C4-2B (cell line): ENCODE measurements around the gene NUCKS1.

Source experiments
- ZFX ChIP-seq: fragments of 450-650 bp; IDR thresholded peaks from 2 replicates; pipeline ENCODE4 v1.6.1; 2017
- TF ChIP-seq, protein P1 (sequence below): fragments of 450-650 bp; conservative IDR thresholded peaks from 2 replicates; pipeline ENCODE4 v1.5.1; 2017; ENCODE audit warnings: mild to moderate bottlenecking

DNA sequence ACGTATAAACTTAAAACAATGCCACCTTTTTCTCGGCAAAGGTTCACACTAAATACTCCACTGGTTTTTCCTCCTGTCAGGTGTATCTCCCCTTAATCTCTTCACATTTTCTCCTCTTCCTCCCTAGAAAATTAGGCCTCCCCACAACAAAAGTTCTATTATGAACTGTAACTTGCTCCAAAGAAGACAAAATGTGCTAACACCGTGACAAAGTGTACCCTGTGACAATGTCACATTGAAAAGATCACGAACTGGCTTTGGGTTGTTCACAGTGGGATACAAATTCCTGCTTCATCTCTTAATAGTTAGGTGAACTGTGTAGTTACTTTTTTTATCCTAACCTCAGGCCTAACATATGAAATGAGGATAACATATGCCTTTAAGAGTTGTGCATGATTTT, 6.0 kb downstream of the NUCKS1 start:
- TF ChIP-seq, protein P1, sequence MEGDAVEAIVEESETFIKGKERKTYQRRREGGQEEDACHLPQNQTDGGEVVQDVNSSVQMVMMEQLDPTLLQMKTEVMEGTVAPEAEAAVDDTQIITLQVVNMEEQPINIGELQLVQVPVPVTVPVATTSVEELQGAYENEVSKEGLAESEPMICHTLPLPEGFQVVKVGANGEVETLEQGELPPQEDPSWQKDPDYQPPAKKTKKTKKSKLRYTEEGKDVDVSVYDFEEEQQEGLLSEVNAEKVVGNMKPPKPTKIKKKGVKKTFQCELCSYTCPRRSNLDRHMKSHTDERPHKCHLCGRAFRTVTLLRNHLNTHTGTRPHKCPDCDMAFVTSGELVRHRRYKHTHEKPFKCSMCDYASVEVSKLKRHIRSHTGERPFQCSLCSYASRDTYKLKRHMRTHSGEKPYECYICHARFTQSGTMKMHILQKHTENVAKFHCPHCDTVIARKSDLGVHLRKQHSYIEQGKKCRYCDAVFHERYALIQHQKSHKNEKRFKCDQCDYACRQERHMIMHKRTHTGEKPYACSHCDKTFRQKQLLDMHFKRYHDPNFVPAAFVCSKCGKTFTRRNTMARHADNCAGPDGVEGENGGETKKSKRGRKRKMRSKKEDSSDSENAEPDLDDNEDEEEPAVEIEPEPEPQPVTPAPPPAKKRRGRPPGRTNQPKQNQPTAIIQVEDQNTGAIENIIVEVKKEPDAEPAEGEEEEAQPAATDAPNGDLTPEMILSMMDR: no peak
- no peak for TF ChIP-seq ZFX
